ENCODE data around the gene UBXN1. TPM values are rescaled to one million over a fixed set of nuclear protein-coding genes. Genes with fewer than 3 reads are reported as not detected.
A peak's percentile ranks its signal among the peaks of the same experiment; 100 is the strongest.

Gene UBXN1
- total and polyA plus RNA-seq, 2 experiments from 2014 or later: 73.0 to 73.2 TPM

GRCh38 chr11:62710001-62710345 is 31.1 kb upstream of the UBXN1 start:
- H3K27ac ChIP-seq: peak overlapping the region; percentile 98
- H4K20me1 ChIP-seq (ENCODE audit: insufficient read depth, poor library complexity, severe bottlenecking): no peaks in the 10 kb centered on the region
- H2AFZ ChIP-seq: peak overlapping the region; percentile 87
- no peaks in the 10 kb centered on the region for H3K27me3 ChIP-seq
- peak overlapping the region; percentile 26 for H3K4me3 ChIP-seq
- peaks cover 58% of the 10 kb centered on the region for H3K4me1 ChIP-seq (ENCODE audit: insufficient read depth)
- TF ChIP-seq EZH2phosphoT487 (IDR thresholded peaks at IDR 0.05; ENCODE audit: low read depth, severe bottlenecking, unreplicated experiment): no peak
- TF ChIP-seq CTCF (IDR thresholded peaks at IDR 0.05; ENCODE audit: poor library complexity): no peak
- no peak for TF ChIP-seq EZH2 (IDR thresholded peaks at IDR 0.05; ENCODE audit: borderline replicate concordance)
- H3K79me2 ChIP-seq: peaks cover 13% of the 10 kb centered on the region
- WGBS (ENCODE audit: low lambda C conversion rate, missing lambda C conversion rate): 82% methylated on average over 7 of the region's 7 CpGs
- no peaks in the 10 kb centered on the region for H3K9me3 ChIP-seq (ENCODE audit: low read depth)
- no peaks in the 10 kb centered on the region for H3K9me2 ChIP-seq (replicated peaks; ENCODE audit: insufficient read depth)
- peak; percentile 30 for DNase-seq (ENCODE audit: low spot score)
- H3K4me2 ChIP-seq: peak overlapping the region; percentile 83
- H3K36me3 ChIP-seq (replicated peaks; ENCODE audit: insufficient read depth, low read depth): no peaks in the 10 kb centered on the region

DNA sequence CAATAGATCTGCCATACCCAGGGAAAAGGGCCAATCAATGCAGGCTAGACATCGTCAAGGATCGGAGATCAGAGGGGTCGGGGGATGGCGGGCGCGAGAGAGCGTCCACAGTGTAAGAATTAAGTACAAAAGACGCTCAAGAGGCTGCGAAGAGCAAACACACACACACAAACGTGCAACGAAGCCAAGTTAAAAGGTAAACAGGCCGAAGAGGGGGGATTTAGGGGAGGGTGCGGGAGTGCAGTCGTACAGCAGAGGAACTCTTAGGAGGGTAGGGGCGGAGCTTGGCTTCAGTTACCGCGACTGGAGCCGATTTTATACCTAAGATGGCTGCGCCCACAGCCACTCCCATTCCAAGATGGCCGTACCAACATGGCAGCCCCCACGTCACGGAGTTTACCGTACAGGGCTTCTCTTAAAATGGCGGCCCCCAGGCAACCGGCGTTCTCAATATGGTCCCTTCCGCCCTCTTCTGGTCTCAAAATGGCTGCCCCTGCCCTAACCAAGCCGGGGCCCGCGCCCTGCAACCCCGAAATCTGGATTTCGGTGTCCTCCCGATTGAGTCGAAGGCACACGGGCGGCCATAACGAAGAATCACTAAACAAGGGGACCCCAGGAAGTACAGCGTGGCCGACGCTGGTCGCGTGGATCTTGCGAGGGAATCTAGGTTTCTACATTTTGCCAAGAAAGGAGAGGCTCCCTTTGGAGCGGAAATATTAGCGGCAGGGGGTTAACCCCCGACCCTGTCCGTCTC is 30.6 kb upstream of the UBXN1 start:
- H3K27me3 ChIP-seq: no peaks in the 10 kb centered on the region
- H3K4me1 ChIP-seq (ENCODE audit: insufficient read depth): peaks cover 57% of the 10 kb centered on the region
- no peak for TF ChIP-seq EZH2 (IDR thresholded peaks at IDR 0.05; ENCODE audit: borderline replicate concordance)
- no peak for TF ChIP-seq EZH2phosphoT487 (IDR thresholded peaks at IDR 0.05; ENCODE audit: low read depth, severe bottlenecking, unreplicated experiment)
- TF ChIP-seq CTCF (IDR thresholded peaks at IDR 0.05; ENCODE audit: poor library complexity): no peak
- 6% methylated on average over 47 of the region's 47 CpGs for WGBS (ENCODE audit: low lambda C conversion rate, missing lambda C conversion rate)
- no peaks in the 10 kb centered on the region for H3K36me3 ChIP-seq (replicated peaks; ENCODE audit: insufficient read depth, low read depth)
- H3K27ac ChIP-seq: peak overlapping the region; percentile 98
- no peaks in the 10 kb centered on the region for H4K20me1 ChIP-seq (ENCODE audit: insufficient read depth, poor library complexity, severe bottlenecking)
- DNase-seq (ENCODE audit: low spot score): peak; percentile 99
- no peaks in the 10 kb centered on the region for H3K9me3 ChIP-seq (ENCODE audit: low read depth)
- peak overlapping the region; percentile 83 for H3K4me2 ChIP-seq
- peak overlapping the region; percentile 87 for H2AFZ ChIP-seq
- H3K4me3 ChIP-seq: peak overlapping the region; percentile 34
- no peaks in the 10 kb centered on the region for H3K9me2 ChIP-seq (replicated peaks; ENCODE audit: insufficient read depth)
- H3K79me2 ChIP-seq: peaks cover 19% of the 10 kb centered on the region

DNA sequence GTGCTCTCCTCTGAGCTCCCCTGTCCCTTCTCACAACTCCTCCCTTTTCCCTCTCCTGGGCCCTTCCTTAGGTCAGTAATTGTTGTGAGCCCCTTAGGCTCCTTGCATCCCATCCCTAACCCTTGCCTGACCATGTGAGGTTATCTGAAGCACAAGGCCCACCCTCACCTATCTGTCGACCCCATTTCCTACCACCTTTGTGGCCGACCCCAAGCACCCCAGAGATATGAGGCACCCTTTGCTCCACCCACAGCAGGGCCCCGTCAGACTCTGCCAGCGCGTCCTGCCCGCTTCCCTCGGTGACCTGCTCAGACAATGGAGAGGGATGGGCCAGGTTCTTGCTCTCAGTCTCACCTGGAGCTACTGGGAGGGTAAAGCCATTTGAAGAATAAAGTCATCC is 29.9 kb upstream of the UBXN1 start:
- Histone ChIP-seq H3K27ac (peak overlapping the region; percentile 96), H3K4me1 (ENCODE audit: insufficient read depth) (peaks cover 51% of the 10 kb centered on the region), H3K27me3 (no peaks in the 10 kb centered on the region), H3K4me2 (peak overlapping the region; percentile 83), H2AFZ (peak overlapping the region; percentile 67), H3K36me3 (replicated peaks; ENCODE audit: insufficient read depth, low read depth) (no peaks in the 10 kb centered on the region), H4K20me1 (ENCODE audit: insufficient read depth, poor library complexity, severe bottlenecking) (no peaks in the 10 kb centered on the region), H3K9me3 (ENCODE audit: low read depth) (no peaks in the 10 kb centered on the region), H3K4me3 (peak overlapping the region; percentile 34), H3K79me2 (peaks cover 25% of the 10 kb centered on the region), H3K9me2 (replicated peaks; ENCODE audit: insufficient read depth) (no peaks in the 10 kb centered on the region)
- WGBS (ENCODE audit: low lambda C conversion rate, missing lambda C conversion rate): 10% methylated on average over 7 of the region's 7 CpGs
- no peak for TF ChIP-seq CTCF (IDR thresholded peaks at IDR 0.05; ENCODE audit: poor library complexity)
- TF ChIP-seq EZH2 (IDR thresholded peaks at IDR 0.05; ENCODE audit: borderline replicate concordance): no peak
- no peak for TF ChIP-seq EZH2phosphoT487 (IDR thresholded peaks at IDR 0.05; ENCODE audit: low read depth, severe bottlenecking, unreplicated experiment)
- DNase-seq (ENCODE audit: low spot score): peak; percentile 44
